GM19455 (cell line): ENCODE data around the gene TOMM20L.
"Not testable (repeated sequence)": the region's sequence is repeated elsewhere in the genome, so short reads cannot be mapped to it uniquely, and the experiment has no call there.

ENCODE experiments used
- ATAC-seq: cut with Tn5 transposase; IDR thresholded peaks from one replicate; pipeline ENCODE4 v1.9.1; 2021; ENCODE audit not compliant: unreplicated experiment

TOMM20L gene

DNA sequence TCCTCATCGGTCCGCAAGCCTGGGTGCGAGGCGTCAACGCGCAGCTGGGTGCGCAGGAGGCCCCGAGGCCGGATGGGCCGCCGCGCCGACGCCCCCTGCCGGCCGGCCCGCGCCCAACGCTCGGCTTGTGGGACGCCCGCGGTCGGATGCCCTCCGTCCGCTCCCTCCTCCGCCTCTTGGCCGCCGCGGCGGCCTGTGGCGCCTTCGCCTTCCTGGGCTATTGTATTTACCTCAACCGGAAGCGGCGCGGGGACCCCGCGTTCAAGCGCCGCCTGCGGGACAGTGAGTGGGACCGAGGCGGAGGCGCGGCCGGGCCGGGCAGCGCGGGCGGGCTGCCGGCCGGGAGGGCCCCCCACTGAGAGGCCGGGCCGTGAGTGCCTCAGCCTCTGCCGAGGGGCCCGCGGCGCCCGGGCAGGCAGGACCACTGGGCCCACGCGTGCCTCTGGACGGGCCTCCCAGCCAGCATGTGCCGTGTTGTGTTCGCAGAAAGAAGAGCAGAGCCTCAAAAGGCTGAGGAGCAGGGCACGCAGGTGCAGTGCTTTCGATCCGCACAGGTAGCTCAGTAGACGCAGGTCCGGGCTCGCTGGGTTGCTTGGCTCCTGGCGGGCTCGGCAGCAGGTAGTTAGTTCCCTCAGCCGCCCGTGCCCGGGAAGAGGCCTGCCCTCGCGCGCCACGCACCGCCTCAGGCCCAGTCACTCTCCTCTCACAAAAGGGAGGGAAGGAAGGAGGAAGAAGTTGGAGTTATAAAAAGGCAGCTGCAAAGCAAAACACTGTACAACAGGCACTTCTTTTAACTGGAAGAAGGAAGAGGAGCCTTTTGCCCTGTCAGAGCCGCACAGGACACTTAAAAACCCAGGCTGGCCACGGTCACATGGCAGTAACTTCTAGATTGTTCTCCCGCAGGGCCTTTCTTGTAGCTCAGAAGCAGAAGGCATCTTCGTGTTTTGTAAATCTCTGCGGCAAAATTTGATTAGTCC is at the start of gene TOMM20L:
TOMM20L (plus strand) TSS at position 119 of the 977 bp plus-strand sequence; CDS start at position 147, 28 bp downstream.
- peak; percentile 96 for ATAC-seq

DNA sequence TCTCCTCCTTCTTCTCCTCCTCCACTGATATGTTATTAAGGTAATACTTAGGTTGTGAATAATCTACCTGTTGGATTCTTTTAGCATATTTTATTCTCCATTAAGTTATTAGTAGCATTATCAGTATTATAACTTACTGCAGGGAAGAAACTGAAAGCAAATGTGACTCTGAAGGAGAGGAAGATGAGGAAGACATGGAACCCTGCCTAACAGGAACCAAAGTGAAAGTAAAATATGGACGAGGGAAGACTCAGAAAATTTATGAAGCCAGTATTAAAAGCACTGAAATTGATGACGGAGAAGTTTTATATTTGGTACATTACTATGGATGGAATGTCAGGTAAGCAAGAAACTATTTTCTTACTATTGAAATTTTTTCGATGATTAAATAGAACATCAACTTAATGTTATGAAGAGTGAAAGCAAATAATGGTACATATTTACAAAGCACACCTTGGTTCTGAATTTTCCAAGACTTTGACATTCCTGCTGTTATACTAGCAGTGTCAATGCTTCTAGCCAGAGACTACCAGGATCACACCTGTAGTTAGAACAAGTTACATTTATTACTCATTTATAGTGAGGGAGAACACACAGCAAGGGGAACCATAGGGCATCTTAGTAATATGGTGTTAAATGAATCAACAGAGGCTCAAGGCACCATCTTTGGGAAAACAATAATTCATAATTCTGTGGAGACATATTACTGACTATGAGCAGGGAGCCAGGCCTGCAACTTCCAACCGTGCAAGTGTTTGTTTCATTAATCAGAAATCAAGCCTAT is 42.0 kb upstream of the TOMM20L start:
- no peak for ATAC-seq

DNA sequence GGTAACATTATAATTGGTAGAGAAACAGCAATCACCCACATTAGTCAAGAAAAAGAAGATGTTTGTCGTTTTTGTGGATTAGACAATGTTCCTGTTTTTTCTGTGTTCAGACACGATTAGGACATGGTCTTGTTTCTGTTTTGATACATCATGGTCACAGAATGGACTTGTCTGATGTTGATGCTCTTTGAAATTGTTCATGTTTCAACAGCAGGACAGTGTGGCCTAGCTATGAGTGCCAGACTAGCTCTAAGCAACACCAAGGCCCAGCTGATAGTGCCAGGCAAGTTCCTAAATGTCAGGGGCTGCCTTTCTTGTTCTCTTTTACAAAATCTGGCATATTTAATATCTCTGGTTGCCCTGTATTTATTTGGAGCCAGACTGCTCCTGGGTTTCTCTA is 40.9 kb upstream of the TOMM20L start:
- no peak for ATAC-seq

DNA sequence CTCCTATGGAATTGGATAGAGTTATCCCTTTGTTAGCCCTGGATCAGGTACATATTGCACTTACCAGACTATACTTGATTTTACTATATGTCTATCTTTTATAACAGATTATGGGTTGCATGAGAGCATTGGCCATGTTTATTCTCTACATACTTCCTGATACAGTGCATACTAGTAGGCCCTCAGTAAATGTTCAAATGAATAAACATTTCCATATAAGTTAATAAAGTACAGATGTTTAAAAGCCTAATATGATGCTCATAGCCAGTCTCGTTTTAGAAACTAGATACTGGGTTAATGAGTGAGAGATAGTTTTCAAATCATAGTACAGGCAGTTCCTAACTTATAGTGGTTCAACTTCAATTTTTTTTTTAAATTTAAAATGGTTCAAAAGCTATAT is 39.5 kb upstream of the TOMM20L start:
- no peak for ATAC-seq

DNA sequence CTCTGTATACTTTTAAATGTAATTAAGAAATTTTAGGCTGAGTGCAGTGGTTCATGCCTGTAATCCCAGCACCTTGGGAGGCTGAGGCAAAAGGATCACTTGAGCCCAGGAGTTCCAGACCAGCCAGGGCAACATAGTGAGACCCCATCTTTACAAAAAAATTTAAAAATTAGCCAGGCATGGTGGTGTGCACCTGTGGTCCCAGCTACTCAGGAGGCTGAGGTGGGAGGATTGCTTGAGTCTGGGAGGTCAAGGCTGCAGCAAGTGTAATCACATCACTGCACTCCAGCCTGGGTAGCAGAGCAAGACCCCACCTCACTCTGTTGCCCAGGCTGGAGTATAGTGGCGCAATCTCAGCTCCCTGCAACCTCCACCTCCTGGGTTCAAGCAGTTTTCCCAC is 33.5 kb upstream of the TOMM20L start:
- not testable (repeated sequence) for ATAC-seq

DNA sequence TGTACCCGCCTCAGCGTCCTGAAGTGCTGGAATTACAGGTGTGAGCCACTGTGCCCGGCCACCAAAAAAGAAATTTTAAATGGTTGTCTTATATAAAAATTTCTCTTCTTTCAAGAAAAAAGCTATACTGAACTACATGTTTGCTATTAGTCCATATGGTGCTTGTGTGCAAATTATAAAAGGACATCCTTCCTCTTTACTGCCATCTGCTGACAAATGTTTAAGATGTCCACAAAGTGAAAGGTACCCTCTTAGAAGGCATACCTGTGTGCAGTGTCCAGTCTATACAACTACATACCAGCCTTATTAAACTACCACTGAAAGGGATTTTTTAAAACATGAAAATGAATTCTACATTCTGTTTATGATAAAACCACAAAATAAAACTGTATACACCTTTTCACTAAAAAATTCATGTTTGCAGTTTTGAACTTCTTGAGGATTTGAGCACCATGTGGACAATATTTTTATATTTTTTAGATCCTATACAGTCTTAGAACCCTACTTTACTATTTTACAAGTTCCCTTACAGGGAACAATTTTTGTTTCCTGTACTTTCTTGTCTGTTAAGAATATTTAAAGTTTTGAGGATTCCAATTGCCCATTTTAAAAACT is 32.8 kb upstream of the TOMM20L start:
- no peak for ATAC-seq

DNA sequence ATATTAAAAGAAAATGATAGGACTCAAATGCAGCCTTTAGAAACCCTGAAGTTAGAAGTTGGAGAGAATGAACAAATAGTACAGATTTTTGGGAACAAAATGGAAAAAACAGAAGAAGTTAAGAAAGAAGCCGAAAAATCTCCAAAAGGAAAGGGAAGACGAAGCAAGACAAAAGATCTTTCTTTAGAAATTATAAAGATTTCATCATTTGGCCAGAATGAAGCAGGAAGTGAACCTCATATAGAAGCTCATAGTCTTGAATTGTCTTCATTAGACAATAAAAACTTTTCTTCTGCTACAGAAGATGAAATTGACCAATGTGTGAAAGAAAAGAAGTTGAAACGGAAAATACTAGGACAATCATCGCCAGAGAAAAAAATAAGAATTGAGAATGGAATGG is 31.4 kb upstream of the TOMM20L start:
- ATAC-seq, result no peak

DNA sequence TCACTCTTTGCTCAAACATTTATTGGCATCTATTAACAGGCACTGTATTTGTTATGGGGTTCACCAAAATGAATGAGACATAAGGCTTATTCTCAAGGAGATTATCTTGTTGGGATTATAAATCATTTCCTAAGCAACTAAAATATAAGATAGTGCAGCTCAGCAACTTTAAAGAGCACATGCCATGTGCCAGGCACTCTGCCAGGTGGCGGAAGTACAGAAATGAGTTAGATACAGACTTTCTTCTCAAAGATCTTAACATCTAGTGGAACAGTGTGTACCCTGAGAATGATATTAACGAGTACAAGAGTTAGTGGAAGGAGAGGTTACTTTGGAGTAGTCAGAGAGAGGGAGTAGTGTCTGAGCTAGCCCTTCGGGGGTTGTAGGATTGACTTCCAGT is 28.4 kb upstream of the TOMM20L start:
- ATAC-seq, result no peak

DNA sequence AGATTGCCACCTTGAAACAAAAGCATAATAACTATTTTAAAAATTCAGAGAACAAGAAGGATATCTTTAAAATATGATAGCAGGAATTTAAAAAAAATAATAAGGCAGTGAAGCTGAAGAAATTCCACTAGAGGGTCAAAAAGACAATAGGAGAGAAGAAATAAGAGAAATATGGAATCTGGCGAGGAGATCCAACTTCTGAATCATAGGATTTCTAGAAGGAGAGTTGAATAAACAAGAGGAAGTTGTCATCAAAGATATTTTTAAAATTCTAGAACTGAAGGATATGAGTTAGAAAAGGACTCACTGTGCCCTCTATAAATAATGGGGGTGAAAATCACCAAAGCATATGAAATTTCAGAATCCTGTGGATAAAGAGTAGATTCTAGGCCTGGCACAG is 26.8 kb upstream of the TOMM20L start:
- no peak for ATAC-seq

DNA sequence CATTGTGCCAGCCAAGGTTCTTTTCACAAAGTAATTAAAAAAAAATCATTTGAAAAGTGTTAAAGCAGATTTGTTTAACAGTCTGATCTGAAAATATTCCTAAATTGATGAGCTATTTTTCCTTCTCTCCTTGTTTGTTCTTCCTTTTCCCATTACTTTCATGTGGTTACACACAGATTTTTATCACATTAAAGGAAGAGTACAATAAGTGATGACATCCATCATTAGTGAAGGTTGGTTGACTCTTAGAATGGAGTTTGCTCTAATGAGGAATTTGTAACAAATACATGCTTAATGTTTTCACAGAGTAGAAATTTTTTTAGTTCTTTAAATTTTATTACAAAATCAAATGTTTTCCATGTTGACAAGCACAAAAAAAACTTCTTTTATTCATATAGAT is 18.9 kb upstream of the TOMM20L start:
- ATAC-seq, result no peak

DNA sequence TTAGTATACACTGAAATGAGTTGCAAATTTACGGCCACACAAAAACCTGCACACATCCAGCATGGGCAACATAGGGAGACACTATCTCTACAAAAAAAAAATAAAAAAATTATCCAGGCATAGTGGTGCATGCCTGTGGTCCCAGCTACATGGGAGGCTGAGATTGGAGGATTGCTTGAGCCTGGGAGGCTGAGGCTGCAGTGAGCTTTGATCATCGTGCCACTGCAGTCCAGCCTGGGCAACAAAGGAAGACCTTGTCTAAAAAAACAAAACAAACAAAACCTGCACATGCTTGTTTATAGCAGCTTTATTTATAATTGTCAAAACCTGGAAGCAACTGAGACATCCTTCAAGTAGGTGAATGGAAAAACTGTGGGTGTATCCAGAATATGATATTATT is 4.9 kb upstream of the TOMM20L start:
- no peak for ATAC-seq

DNA sequence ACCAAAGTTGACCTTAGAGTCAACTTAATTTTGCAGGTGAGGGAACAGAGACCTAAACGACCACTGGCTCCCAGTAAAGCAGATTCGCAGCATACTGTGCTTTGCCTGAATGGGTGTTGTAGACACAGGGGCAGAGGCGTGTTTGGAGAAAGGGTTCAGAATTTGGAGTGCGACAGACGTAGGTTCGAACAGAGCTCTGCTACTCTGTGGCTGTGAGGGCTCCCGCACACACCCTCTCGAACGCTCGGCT is 243 bp upstream of the TOMM20L start:
- no peak for ATAC-seq

DNA sequence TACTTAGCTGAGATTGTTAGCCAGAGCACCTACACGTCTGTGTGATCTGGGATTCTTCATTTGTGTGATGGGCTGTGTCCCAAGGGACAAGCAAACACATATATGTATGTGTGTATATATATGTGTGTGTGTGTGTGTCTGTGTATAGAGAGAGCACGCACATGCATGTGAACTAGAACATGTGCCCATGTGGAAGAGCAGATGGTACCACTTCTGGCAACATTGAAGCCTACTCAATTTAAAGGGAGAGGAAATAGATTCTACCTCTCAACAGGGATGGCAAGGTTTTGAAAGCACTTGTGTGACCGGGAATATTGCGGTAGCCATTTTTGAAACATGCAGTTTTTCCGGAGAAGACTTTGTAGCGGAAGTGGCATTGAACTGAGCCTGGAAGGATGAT is 1.4 kb downstream of the TOMM20L start:
- no peak for ATAC-seq

DNA sequence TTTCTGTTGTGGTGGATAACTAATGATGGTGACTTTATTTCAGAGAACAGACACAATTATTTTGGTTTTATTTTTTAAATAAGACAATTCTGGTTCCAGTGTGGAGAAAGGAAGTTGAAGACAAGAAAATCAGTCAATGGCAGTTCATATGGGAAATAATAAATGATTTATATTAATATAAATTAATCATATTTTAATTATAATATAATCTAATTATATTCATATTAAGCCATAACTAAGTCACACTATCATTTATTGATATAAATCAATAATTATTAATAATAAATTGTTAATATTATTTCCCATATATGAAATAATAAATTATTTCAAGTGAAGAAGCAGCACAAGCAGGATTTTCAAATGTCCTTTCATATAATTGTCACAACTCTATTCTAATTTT is 2.8 kb downstream of the TOMM20L start:
- ATAC-seq, result no peak

DNA sequence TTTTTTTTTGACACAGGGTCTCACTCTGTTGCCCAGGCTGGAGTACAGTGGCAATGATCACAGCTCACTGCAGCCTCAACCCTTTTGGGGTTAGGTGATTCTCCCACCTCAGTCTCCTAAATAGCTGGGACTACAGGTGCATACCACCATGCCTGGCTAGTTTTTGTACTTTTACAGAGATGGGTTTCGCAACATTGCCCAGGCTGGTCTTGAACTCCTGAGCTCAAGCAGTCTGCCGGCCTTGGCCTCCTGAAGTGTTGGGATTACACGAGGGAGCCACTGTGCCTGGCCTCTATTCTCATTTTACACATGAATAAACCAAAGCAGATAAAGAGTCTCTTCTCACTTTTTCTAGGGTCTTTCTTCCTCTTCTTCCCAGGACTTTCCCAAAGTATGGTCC is 3.2 kb downstream of the TOMM20L start:
- ATAC-seq, result no peak

DNA sequence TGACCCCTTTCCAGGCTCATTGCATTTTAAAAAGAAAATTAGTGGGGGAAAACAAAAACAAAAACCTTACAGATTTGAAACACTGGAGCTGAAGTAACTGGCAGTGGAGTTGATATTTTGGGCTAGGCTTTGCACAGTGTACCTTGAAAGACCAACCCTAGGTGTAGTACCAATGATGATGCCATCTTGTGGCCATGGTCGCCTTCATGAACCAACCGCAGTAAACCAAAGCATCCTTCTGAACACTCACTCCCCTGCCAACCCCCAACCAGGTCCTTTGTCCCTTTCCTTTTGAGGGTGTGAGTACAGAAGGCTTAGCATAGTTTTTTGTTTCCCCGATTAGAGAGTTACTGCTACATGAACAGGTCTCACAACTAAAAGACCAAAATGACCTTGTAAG is 5.9 kb downstream of the TOMM20L start:
- no peak for ATAC-seq

DNA sequence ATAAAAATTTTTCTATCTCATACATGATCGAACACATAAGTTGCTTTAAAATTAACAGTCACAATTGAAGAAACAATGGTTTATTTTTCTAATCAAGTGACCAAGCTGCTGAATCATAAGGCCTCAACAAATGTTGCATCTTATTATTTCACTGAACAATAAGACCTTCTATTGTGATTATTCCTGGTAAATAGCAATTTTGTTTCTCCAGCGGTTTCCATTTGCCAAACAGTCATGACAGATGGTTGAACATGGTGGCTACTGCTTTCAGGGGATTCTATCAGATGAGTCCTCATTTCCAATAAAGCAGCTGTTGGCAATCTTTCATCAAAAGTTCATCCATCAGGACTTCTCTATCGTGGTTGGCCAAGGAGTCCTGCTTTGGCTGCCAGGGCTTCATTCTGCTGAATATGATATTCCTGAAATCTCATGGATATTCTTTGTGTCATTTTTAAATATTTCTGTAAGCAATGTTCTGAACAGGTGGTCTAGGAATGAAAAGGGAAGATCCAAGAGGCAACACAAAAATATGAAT is 13.0 kb downstream of the TOMM20L start:
- ATAC-seq, result no peak

DNA sequence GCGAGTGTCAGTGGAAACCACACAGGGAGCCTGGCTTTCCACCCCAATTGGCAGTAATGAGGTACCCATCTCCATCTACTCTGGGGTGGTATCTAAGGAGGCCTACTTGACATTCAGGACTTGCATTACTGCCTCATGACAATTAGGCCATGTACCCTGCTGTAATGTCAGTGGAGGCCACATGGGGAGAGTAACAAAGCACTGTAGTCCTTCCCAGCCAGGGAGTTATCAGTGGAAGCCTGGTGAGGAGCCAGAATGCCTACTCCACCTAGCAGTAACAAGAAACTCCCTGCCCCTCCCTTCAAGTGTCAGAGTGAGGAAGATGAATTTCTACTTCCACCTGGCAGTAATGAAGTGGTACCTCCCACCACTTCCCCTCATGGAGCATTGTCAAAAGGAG is 19.1 kb downstream of the TOMM20L start:
- no peak for ATAC-seq

DNA sequence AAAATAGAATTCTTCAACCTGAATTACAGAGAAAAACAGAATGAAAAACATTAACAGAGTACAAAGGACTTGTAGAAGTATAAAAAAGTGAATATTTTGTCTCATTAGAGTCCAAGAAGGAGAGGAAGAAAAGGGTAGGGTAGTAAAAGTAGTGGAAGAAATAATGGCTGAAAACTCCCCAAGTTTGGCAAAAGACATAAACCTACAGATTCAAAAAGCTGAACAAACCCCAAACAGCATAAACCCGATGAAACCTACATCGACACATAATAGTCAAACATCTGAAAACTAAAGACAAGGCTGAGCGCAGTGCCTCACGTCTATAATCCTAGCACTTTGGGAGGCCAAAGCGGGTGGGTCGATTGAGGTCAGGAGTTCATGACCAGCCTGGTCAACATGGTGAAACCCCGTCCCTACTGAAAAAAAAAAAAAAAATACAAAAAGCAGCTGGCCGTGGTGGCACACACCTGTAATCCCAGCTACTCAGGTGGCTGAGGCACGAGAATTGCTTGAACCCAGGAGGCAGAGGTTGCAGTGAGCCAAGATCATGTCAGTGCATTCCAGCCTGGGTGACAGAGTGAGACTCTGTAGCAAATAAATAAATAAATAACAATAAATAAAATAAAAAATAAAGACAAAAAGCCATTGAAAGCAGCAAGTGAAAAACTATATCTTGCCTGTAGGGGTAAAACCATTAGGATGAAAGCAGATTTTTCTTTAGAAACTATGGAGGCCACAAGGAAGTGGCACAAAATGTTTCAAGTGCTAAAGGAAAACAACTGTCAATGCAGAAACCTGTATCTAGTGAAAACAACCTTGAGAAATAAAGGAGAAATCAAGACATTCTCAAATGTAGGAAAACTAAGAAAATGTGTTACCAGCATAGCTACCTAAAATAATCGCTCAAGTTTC is 20.2 kb downstream of the TOMM20L start:
- no peak for ATAC-seq

DNA sequence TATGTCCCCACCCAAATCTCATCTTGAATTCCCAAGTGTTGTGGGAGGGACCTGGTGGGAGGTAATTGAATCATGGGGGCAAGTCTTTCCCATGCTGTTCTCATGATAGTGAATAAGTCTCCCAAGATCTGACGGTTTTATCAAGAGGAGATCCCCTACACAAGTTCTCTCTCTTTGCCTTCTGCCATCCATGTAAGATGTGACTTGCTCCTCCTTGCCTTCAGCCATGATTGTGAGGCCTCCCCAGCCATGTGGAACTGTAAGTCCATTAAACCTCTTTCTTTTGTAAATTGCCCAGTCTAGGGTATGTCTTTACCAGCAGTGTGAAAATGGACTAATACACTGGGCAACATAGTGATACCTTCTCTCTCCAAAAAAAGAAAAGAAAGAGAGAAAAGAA is 21.2 kb downstream of the TOMM20L start:
- ATAC-seq, result not testable (repeated sequence)
